ENCODE results near the gene CRMP1. TPM values are rescaled to one million over a fixed set of nuclear protein-coding genes. Genes with fewer than 3 reads are reported as not detected.

Gene CRMP1
- total RNA-seq, 1 experiment from 2014 or later = not detected

- intact Hi-C loops (cut with micrococcal nuclease; ENCODE audit: unreplicated experiment) = no loop called here
- Mint-ChIP-seq H3K4me1 (ENCODE audit: low read depth, unreplicated experiment) (no peaks in the 10 kb centered on the region), H3K4me3 (ENCODE audit: low read depth, unreplicated experiment) (no peak overlapping the region), H3K36me3 (ENCODE audit: insufficient read depth, unreplicated experiment) (no peaks in the 10 kb centered on the region), H3K27me3 (ENCODE audit: unreplicated experiment) (no peaks in the 10 kb centered on the region), H3K27ac (ENCODE audit: unreplicated experiment) (no peak overlapping the region), H3K9me3 (ENCODE audit: low read depth, unreplicated experiment) (peaks cover 6% of the 10 kb centered on the region)
- CTCF ChIA-PET = no interaction called here
- TF ChIP-seq CTCF (IDR thresholded peaks at IDR 0.05; ENCODE audit: unreplicated experiment) = no peak
- no peak for DNase-seq
- BruUV-seq (replicated peaks) = no TSS peak
These were observed 99.4 kb downstream of the CRMP1 start for GRCh38 chr4:5793514-5793913.

GRCh38 chr4:5791654-5792053 lies 101.2 kb downstream of the CRMP1 start:
- no peak overlapping the region for H3K27ac Mint-ChIP-seq (ENCODE audit: unreplicated experiment)
- CTCF ChIA-PET = no interaction called here
- TF ChIP-seq CTCF (IDR thresholded peaks at IDR 0.05; ENCODE audit: unreplicated experiment) = no peak

GRCh38 chr4:5790546-5790857 lies 102.4 kb downstream of the CRMP1 start:
- BruUV-seq (replicated peaks) = no TSS peak
- no peak for TF ChIP-seq CTCF (IDR thresholded peaks at IDR 0.05; ENCODE audit: unreplicated experiment)
- no peak overlapping the region for H3K27ac Mint-ChIP-seq (ENCODE audit: unreplicated experiment)
- no peak overlapping the region for H3K4me3 Mint-ChIP-seq (ENCODE audit: low read depth, unreplicated experiment)
- H3K4me1 Mint-ChIP-seq (ENCODE audit: low read depth, unreplicated experiment) = no peaks in the 10 kb centered on the region
- no peak for DNase-seq
- no peaks in the 10 kb centered on the region for H3K27me3 Mint-ChIP-seq (ENCODE audit: unreplicated experiment)
- CTCF ChIA-PET = no interaction called here
- H3K9me3 Mint-ChIP-seq (ENCODE audit: low read depth, unreplicated experiment) = peaks cover 7% of the 10 kb centered on the region
- no peaks in the 10 kb centered on the region for H3K36me3 Mint-ChIP-seq (ENCODE audit: insufficient read depth, unreplicated experiment)
- intact Hi-C loops (cut with micrococcal nuclease; ENCODE audit: unreplicated experiment) = no loop called here

More at GRCh38 chr4:5791654-5792053, 101.2 kb downstream of the CRMP1 start:
- H3K4me3 Mint-ChIP-seq (ENCODE audit: low read depth, unreplicated experiment) = no peak overlapping the region
- peaks cover 10% of the 10 kb centered on the region for H3K9me3 Mint-ChIP-seq (ENCODE audit: low read depth, unreplicated experiment)
- no TSS peak for BruUV-seq (replicated peaks)
- intact Hi-C loops (cut with micrococcal nuclease; ENCODE audit: unreplicated experiment) = no loop called here
- no peaks in the 10 kb centered on the region for H3K4me1 Mint-ChIP-seq (ENCODE audit: low read depth, unreplicated experiment)
- no peaks in the 10 kb centered on the region for H3K27me3 Mint-ChIP-seq (ENCODE audit: unreplicated experiment)
- H3K36me3 Mint-ChIP-seq (ENCODE audit: insufficient read depth, unreplicated experiment) = no peaks in the 10 kb centered on the region
- DNase-seq = no peak

- Mint-ChIP-seq H3K4me1 (ENCODE audit: low read depth, unreplicated experiment) (no peaks in the 10 kb centered on the region), H3K4me3 (ENCODE audit: low read depth, unreplicated experiment) (no peak overlapping the region), H3K27ac (ENCODE audit: unreplicated experiment) (no peak overlapping the region), H3K36me3 (ENCODE audit: insufficient read depth, unreplicated experiment) (no peaks in the 10 kb centered on the region), H3K9me3 (ENCODE audit: low read depth, unreplicated experiment) (peaks cover 9% of the 10 kb centered on the region), H3K27me3 (ENCODE audit: unreplicated experiment) (no peaks in the 10 kb centered on the region)
- no peak for TF ChIP-seq CTCF (IDR thresholded peaks at IDR 0.05; ENCODE audit: unreplicated experiment)
- CTCF ChIA-PET = no interaction called here
- BruUV-seq (replicated peaks) = no TSS peak
- intact Hi-C loops (cut with micrococcal nuclease; ENCODE audit: unreplicated experiment) = no loop called here
- DNase-seq = no peak
These were observed 103.7 kb downstream of the CRMP1 start for GRCh38 chr4:5789141-5789540.

- no peak overlapping the region for H3K27ac Mint-ChIP-seq (ENCODE audit: unreplicated experiment)
- no peaks in the 10 kb centered on the region for H3K36me3 Mint-ChIP-seq (ENCODE audit: insufficient read depth, unreplicated experiment)
These were observed 104.7 kb downstream of the CRMP1 start for GRCh38 chr4:5788144-5788543.

More at GRCh38 chr4:5788144-5788543, 104.7 kb downstream of the CRMP1 start:
- H3K27me3 Mint-ChIP-seq (ENCODE audit: unreplicated experiment) = no peaks in the 10 kb centered on the region
- H3K4me1 Mint-ChIP-seq (ENCODE audit: low read depth, unreplicated experiment) = no peaks in the 10 kb centered on the region
- BruUV-seq (replicated peaks) = no TSS peak
- intact Hi-C loops (cut with micrococcal nuclease; ENCODE audit: unreplicated experiment) = no loop called here
- CTCF ChIA-PET = no interaction called here
- no peak for DNase-seq
- H3K9me3 Mint-ChIP-seq (ENCODE audit: low read depth, unreplicated experiment) = peaks cover 12% of the 10 kb centered on the region
- TF ChIP-seq CTCF (IDR thresholded peaks at IDR 0.05; ENCODE audit: unreplicated experiment) = no peak
- no peak overlapping the region for H3K4me3 Mint-ChIP-seq (ENCODE audit: low read depth, unreplicated experiment)

Data from Calu3 (cell line).